HepG2 (cell line): ENCODE measurements around the gene AMZ2.
"Not testable (repeated sequence)": the region's sequence is repeated elsewhere in the genome, so short reads cannot be mapped to it uniquely, and the experiment has no call there.

Source experiments
- CTCF ChIP-seq: sonication (generic); formaldehyde crosslinking; IDR thresholded peaks from 2 replicates; pipeline ENCODE4 v1.5.0; 2020; ENCODE audit warnings: mild to moderate bottlenecking, missing genetic modification reagents, moderate library complexity
- ERF ChIP-seq: IDR thresholded peaks from 2 replicates; pipeline ENCODE4 v1.6.1; 2018; ENCODE audit warnings: missing biosample characterization, missing genetic modification reagents
- HDAC2 ChIP-seq: sonication (generic); formaldehyde crosslinking; IDR thresholded peaks from 2 replicates; pipeline ENCODE4 v1.4.0; 2020; ENCODE audit warnings: missing genetic modification reagents
- PITX1 ChIP-seq: sonication (generic); formaldehyde crosslinking; IDR thresholded peaks from 2 replicates; pipeline ENCODE4 v1.5.1; 2020; ENCODE audit warnings: mild to moderate bottlenecking, missing genetic modification reagents
- POLR2A ChIP-seq, 2 experiments: IDR thresholded peaks; 2 replicates each; pipeline ENCODE4 v1.6.1; 2011; ENCODE audit warnings: low read depth in 2 of 2, low read length in 2 of 2, mild to moderate bottlenecking in 1 of 2, moderate library complexity in 1 of 2; ENCODE audit not compliant: insufficient read depth in 1 of 2
- RAD21 ChIP-seq: fragments of 450-650 bp; formaldehyde crosslinking; IDR thresholded peaks from 2 replicates; pipeline ENCODE4 v1.5.0; 2020; ENCODE audit warnings: mild to moderate bottlenecking
- REST ChIP-seq, 2 experiments: IDR thresholded peaks; 2 replicates each; pipeline ENCODE4 v1.6.1; 2011 to 2012; ENCODE audit warnings: low read length in 2 of 2, borderline replicate concordance in 1 of 2, low read depth in 1 of 2, mild to moderate bottlenecking in 1 of 2, moderate library complexity in 1 of 2
- SIN3A ChIP-seq: IDR thresholded peaks from 2 replicates; pipeline ENCODE4 v1.6.1; 2011; ENCODE audit warnings: low read depth, mild to moderate bottlenecking, control low read depth, low read length, borderline replicate concordance
- TAF1 ChIP-seq: sonication (generic); formaldehyde crosslinking; IDR thresholded peaks from 2 replicates; pipeline ENCODE4 v1.4.0; 2020; ENCODE audit warnings: missing genetic modification reagents
- TEAD3 ChIP-seq: optimal IDR thresholded peaks from 2 replicates; pipeline ENCODE3; 2016; ENCODE audit warnings: borderline replicate concordance
- ZNF629 ChIP-seq: sonication (generic); formaldehyde crosslinking; conservative IDR thresholded peaks from 2 replicates; pipeline ENCODE4 v1.5.0; 2020; ENCODE audit warnings: missing genetic modification reagents

- not testable (repeated sequence) for TF ChIP-seq ZNF629 (CRISPR knock-in tag); CTCF; ERF; SIN3A; REST (IDR thresholded peaks at IDR 0.05; ENCODE audit: borderline replicate concordance in 1 of 2, low read depth in 1 of 2, low read length in 2 of 2); RAD21 (CRISPR knock-in tag); TAF1 (CRISPR knock-in tag); HDAC2 (CRISPR knock-in tag); POLR2A (IDR thresholded peaks at IDR 0.05; ENCODE audit: insufficient read depth in 1 of 2, low read depth in 2 of 2, low read length in 2 of 2); TEAD3 (CRISPR knock-in tag); PITX1 (CRISPR knock-in tag)
These were observed 13.0 kb upstream of the AMZ2 start for GRCh38 chr17:68234726-68235335.
